Measurements from ENCODE around the gene KIF18B. TPM values are rescaled to one million over a fixed set of nuclear protein-coding genes. Genes with fewer than 3 reads are reported as not detected.

Gene KIF18B
- 19.6 and 20.5 TPM in 2 replicates for polyA plus RNA-seq (2011; rRNA removed)
- polyA plus RNA-seq (2012; cell fraction: cytosol; rRNA removed), result 53.3 and 61.3 TPM in 2 replicates
- 229 and 244 TPM in 2 replicates for polyA plus RNA-seq (2012; cell fraction: nucleus; rRNA removed)
- polyA plus RNA-seq (2017; fragmentation: RNase III; extraction: RNeasy Plus Mini Kit Qiagen cat#74134 plus additional on column Dnase treatment), result 39.9 to 41.7 TPM (median 41.7 TPM) in 3 replicates
- polyA minus RNA-seq (2011; rRNA and poly(A)+ RNA removed), result 48.0 and 51.0 TPM in 2 replicates

GRCh38 chr17:44947461-44948314, at the start of gene KIF18B:
Gene KIF18B (minus strand): TSS chr17:44947773. CDS start chr17:44936344, 11,429 bp downstream.
- H3K4me2 ChIP-seq, result peak within 1 kb of the TSS; percentile 94
- ChIA-PET CTCF (interaction anchor here (0.6 to 38.8 kb wide), 6 partner anchors 8 to 999 kb away, joined by 3 to 752 read pairs (median 6); partner anchors contain the start of gene GFAP), POLR2A (no interaction called here)
- peaks cover 17% of the 10 kb centered on the region for H3K4me1 ChIP-seq
- ATAC-seq (peak; percentile 97 to 98), DNase-seq (ENCODE audit: low read depth in 1 of 2, low spot score in 1 of 2) (peak; percentile 99 to 100), FAIRE-seq (peak; percentile 83)
- no peaks in the 10 kb centered on the region for H3K9me3 ChIP-seq
- peak within 1 kb of the TSS; percentile 75 for H3K4me3 ChIP-seq
- 19% methylated on average over 42 of the region's 62 CpGs for WGBS (ENCODE audit: missing lambda C conversion rate)
- peak within 1 kb of the TSS; percentile 87 to 94 for H3K27ac ChIP-seq
- 0 out of 2 replicates have a peak, but pooled peaks have one; percentile 80 for TF ChIP-seq FOSB (CRISPR knock-in tag; IDR thresholded peaks at IDR 0.05)
- peak in 1 of 2 experiments; percentile 82; a peak in 2 of 4 replicates for TF ChIP-seq CEBPB (IDR thresholded peaks at IDR 0.05)
- TF ChIP-seq FOSL2 (IDR thresholded peaks at IDR 0.05), result no peak
- no peak for TF ChIP-seq FOSL2 (CRISPR knock-in tag; IDR thresholded peaks at IDR 0.05)
- 0 out of 5 replicates have a peak, but pooled peaks of 1 of the 2 experiments have one; percentile 6 for TF ChIP-seq EP300 (IDR thresholded peaks at IDR 0.05)
- TF ChIP-seq EHF (CRISPR knock-in tag; IDR thresholded peaks at IDR 0.05), result 0 out of 2 replicates have a peak, but pooled peaks have one; percentile 10
- TF ChIP-seq RCOR1 (IDR thresholded peaks at IDR 0.05; ENCODE audit: low read depth, low read length), result no peak
- no peak for TF ChIP-seq ZSCAN20 (CRISPR knock-in tag; IDR thresholded peaks at IDR 0.05)
- no peak for TF ChIP-seq KDM1A (IDR thresholded peaks at IDR 0.05; ENCODE audit: low read depth)
- TF ChIP-seq JUNB (IDR thresholded peaks at IDR 0.05), result no peak
- peak; percentile 88 for TF ChIP-seq HDAC2 (IDR thresholded peaks at IDR 0.05)
- TF ChIP-seq SREBF2 (IDR thresholded peaks at IDR 0.05), result no peak
- no peak for TF ChIP-seq ZC3H11A (IDR thresholded peaks at IDR 0.05)
- TF ChIP-seq GATA3 (IDR thresholded peaks at IDR 0.05; ENCODE audit: borderline replicate concordance), result no peak
- TF ChIP-seq ATOH8 (CRISPR knock-in tag; IDR thresholded peaks at IDR 0.05; ENCODE audit: low read depth), result no peak
- no peak for TF ChIP-seq ELK1 (IDR thresholded peaks at IDR 0.05; ENCODE audit: low read depth, low read length)
- no peak for TF ChIP-seq ZFP36 (IDR thresholded peaks at IDR 0.05; ENCODE audit: borderline replicate concordance, partially characterized antibody)
- peak; percentile 98 for TF ChIP-seq BCL3 (IDR thresholded peaks at IDR 0.05)
- TF ChIP-seq HOXA7 (CRISPR knock-in tag; IDR thresholded peaks at IDR 0.05), result peak; percentile 42; the same call in 1 of the 2 replicates
- no peak for TF ChIP-seq TP53 (CRISPR knock-in tag; IDR thresholded peaks at IDR 0.05)
- peak; percentile 88 for TF ChIP-seq KDM5A (IDR thresholded peaks at IDR 0.05)
- TF ChIP-seq USF2 (IDR thresholded peaks at IDR 0.05), result no peak
- peak; percentile 43 for TF ChIP-seq MAFK (IDR thresholded peaks at IDR 0.05; ENCODE audit: partially characterized antibody)
- TF ChIP-seq CHD2 (IDR thresholded peaks at IDR 0.05; ENCODE audit: low read length, partially characterized antibody), result peak; percentile 85
- no peak for TF ChIP-seq ESRRA (IDR thresholded peaks at IDR 0.05; ENCODE audit: borderline replicate concordance, low read length)
- peak; percentile 53 for TF ChIP-seq PBX3 (IDR thresholded peaks at IDR 0.05)
- TF ChIP-seq CBX2 (IDR thresholded peaks at IDR 0.05; ENCODE audit: borderline replicate concordance, low read depth), result no peak
- TF ChIP-seq FOXS1 (CRISPR knock-in tag; IDR thresholded peaks at IDR 0.05), result no peak
- no peak for TF ChIP-seq POLR2AphosphoS2 (conservative IDR thresholded peaks at IDR 0.05; ENCODE audit: low read length)
- no peak for TF ChIP-seq RFX5 (IDR thresholded peaks at IDR 0.05)
- no peak for TF ChIP-seq HEYL (CRISPR knock-in tag; IDR thresholded peaks at IDR 0.05)
- TF ChIP-seq HES2 (IDR thresholded peaks at IDR 0.05), result no peak
- no peak for TF ChIP-seq NFE2L2 (conservative IDR thresholded peaks at IDR 0.05; ENCODE audit: low read length)
- peak; percentile 73; the same call in 1 of the 2 replicates for TF ChIP-seq MAZ (IDR thresholded peaks at IDR 0.05; ENCODE audit: borderline replicate concordance, low read depth, low read length)
- no peak for TF ChIP-seq NPAS2 (CRISPR knock-in tag; IDR thresholded peaks at IDR 0.05; ENCODE audit: borderline replicate concordance)
- peak; percentile 93 to 96 for TF ChIP-seq JUN (IDR thresholded peaks at IDR 0.05)
- TF ChIP-seq EHMT2 (IDR thresholded peaks at IDR 0.05; ENCODE audit: low read depth), result no peak
